Measurements from ENCODE around the gene ERCC5.

- TF ChIP-seq POLR2A (IDR thresholded peaks at IDR 0.05) (no peak), EP300 (IDR thresholded peaks at IDR 0.05) (no peak)
- TF ChIP-seq, protein P1, sequence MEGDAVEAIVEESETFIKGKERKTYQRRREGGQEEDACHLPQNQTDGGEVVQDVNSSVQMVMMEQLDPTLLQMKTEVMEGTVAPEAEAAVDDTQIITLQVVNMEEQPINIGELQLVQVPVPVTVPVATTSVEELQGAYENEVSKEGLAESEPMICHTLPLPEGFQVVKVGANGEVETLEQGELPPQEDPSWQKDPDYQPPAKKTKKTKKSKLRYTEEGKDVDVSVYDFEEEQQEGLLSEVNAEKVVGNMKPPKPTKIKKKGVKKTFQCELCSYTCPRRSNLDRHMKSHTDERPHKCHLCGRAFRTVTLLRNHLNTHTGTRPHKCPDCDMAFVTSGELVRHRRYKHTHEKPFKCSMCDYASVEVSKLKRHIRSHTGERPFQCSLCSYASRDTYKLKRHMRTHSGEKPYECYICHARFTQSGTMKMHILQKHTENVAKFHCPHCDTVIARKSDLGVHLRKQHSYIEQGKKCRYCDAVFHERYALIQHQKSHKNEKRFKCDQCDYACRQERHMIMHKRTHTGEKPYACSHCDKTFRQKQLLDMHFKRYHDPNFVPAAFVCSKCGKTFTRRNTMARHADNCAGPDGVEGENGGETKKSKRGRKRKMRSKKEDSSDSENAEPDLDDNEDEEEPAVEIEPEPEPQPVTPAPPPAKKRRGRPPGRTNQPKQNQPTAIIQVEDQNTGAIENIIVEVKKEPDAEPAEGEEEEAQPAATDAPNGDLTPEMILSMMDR (IDR thresholded peaks at IDR 0.05) = no peak
Measured at GRCh38 chr13:102907886-102908515, 62.2 kb downstream of the ERCC5 start.

Data from tibial nerve (tissue), 4 donors.